T-helper 17 cell (primary cell): ENCODE results near the gene GLS. TPM values are rescaled to one million over a fixed set of nuclear protein-coding genes. Genes with fewer than 3 reads are reported as not detected.
A peak's percentile ranks its signal among the peaks of the same experiment; 100 is the strongest.

Experiments
- ATAC-seq: fragments of 150-1000 bp; cut with Tn5 transposase; 2 replicates; pipeline ENCODE4 v1.10.0; 2021; ENCODE audit warnings: mild to moderate bottlenecking, moderate library complexity
- DNase-seq, 3 donors: peaks; one replicate each; pipeline versions ENCODE4 v3.0.0 to v3.0.0-alpha.2; 2020 to 2021
- H3K9me3 ChIP-seq: one replicate; pipeline ENCODE4 v1.7.0; 2013; ENCODE audit warnings: low read length, mild to moderate bottlenecking; ENCODE audit not compliant: control insufficient read depth, poor library complexity, severe bottlenecking
- H3K27ac Mint-ChIP-seq: one replicate; pipeline ENCODE4 v1.8.0; 2022; ENCODE audit warnings: mild to moderate bottlenecking, moderate library complexity, mixed read lengths
- H3K27me3 Mint-ChIP-seq: one replicate; pipeline ENCODE4 v1.8.0; 2022; ENCODE audit warnings: mixed read lengths
- H3K36me3 Mint-ChIP-seq: one replicate; pipeline ENCODE4 v1.8.0; 2022; ENCODE audit warnings: low read depth, mixed read lengths
- H3K4me1 Mint-ChIP-seq: one replicate; pipeline ENCODE4 v1.8.0; 2022; ENCODE audit warnings: mild to moderate bottlenecking, mixed read lengths
- H3K4me3 Mint-ChIP-seq: one replicate; pipeline ENCODE4 v1.8.0; 2022; ENCODE audit warnings: mild to moderate bottlenecking, moderate library complexity, mixed read lengths
- total RNA-seq, 4 donors: library from RNA in 2 of 4; stranded (reverse) in 2 of 4; gene quantifications; one replicate each; pipeline ENCODE4 v1.2.3 and lab custom pipeline; 2022 to 2026

GLS gene
- total RNA-seq, 2 donors from 2014 or later = 264 to 292 TPM

GRCh38 chr2:190973726-190974628 lies 93.4 kb downstream of the GLS start:
- ATAC-seq (no peak), DNase-seq (no peak)
- H3K4me1 Mint-ChIP-seq = peaks cover 4% of the 10 kb centered on the region
- peak overlapping the region; percentile 74 for H3K27ac Mint-ChIP-seq
- no peaks in the 10 kb centered on the region for H3K27me3 Mint-ChIP-seq
- H3K4me3 Mint-ChIP-seq = peak overlapping the region; percentile 31
- no peaks in the 10 kb centered on the region for H3K9me3 ChIP-seq
- peaks cover 7% of the 10 kb centered on the region for H3K36me3 Mint-ChIP-seq

GRCh38 chr2:190974629-190975361 lies 94.2 kb downstream of the GLS start:
- H3K27me3 Mint-ChIP-seq = no peaks in the 10 kb centered on the region
- H3K4me3 Mint-ChIP-seq = peak overlapping the region; percentile 31
- DNase-seq (no peak), ATAC-seq (no peak)
- H3K9me3 ChIP-seq = no peaks in the 10 kb centered on the region
- H3K36me3 Mint-ChIP-seq = peaks cover 7% of the 10 kb centered on the region
- peaks cover 4% of the 10 kb centered on the region for H3K4me1 Mint-ChIP-seq
- H3K27ac Mint-ChIP-seq = peak overlapping the region; percentile 92

- H3K4me3 Mint-ChIP-seq = no peak overlapping the region
- ATAC-seq = no peak
- peaks cover 11% of the 10 kb centered on the region for H3K36me3 Mint-ChIP-seq
- peaks cover 12% of the 10 kb centered on the region for H3K4me1 Mint-ChIP-seq
- DNase-seq = no peak
- H3K27ac Mint-ChIP-seq = peak overlapping the region; percentile 92
- no peaks in the 10 kb centered on the region for H3K27me3 Mint-ChIP-seq
- H3K9me3 ChIP-seq = no peaks in the 10 kb centered on the region
Observed at GRCh38 chr2:190976521-190976920, 95.9 kb downstream of the GLS start.

- peaks cover 13% of the 10 kb centered on the region for H3K4me1 Mint-ChIP-seq
Observed at GRCh38 chr2:190977505-190977904, 96.9 kb downstream of the GLS start.

GRCh38 chr2:190978389-190979053 lies 97.9 kb downstream of the GLS start:
- no peak for ATAC-seq

More at GRCh38 chr2:190977505-190977904, 96.9 kb downstream of the GLS start:
- ATAC-seq (no peak), DNase-seq (no peak)
- Mint-ChIP-seq H3K36me3 (peaks cover 15% of the 10 kb centered on the region), H3K4me3 (no peak overlapping the region), H3K27me3 (no peaks in the 10 kb centered on the region), H3K27ac (peak overlapping the region; percentile 92)
- H3K9me3 ChIP-seq = no peaks in the 10 kb centered on the region

GRCh38 chr2:190979906-190980629 lies 99.4 kb downstream of the GLS start:
- DNase-seq (no peak), ATAC-seq (no peak)
- peaks cover 16% of the 10 kb centered on the region for H3K36me3 Mint-ChIP-seq
- no peaks in the 10 kb centered on the region for H3K9me3 ChIP-seq
- no peak overlapping the region for H3K4me3 Mint-ChIP-seq
- peaks cover 14% of the 10 kb centered on the region for H3K4me1 Mint-ChIP-seq
- peak overlapping the region; percentile 96 for H3K27ac Mint-ChIP-seq
- no peaks in the 10 kb centered on the region for H3K27me3 Mint-ChIP-seq

More at GRCh38 chr2:190978389-190979053, 97.9 kb downstream of the GLS start:
- Mint-ChIP-seq H3K36me3 (peaks cover 16% of the 10 kb centered on the region), H3K27me3 (no peaks in the 10 kb centered on the region), H3K4me1 (peaks cover 13% of the 10 kb centered on the region), H3K4me3 (no peak overlapping the region), H3K27ac (peak overlapping the region; percentile 92)
- H3K9me3 ChIP-seq = no peaks in the 10 kb centered on the region
- no peak for DNase-seq

GRCh38 chr2:190980630-190981209 lies 100.1 kb downstream of the GLS start:
- ATAC-seq (no peak), DNase-seq (no peak)
- Mint-ChIP-seq H3K27me3 (no peaks in the 10 kb centered on the region), H3K4me3 (no peak overlapping the region), H3K4me1 (peaks cover 14% of the 10 kb centered on the region), H3K27ac (peak overlapping the region; percentile 96), H3K36me3 (peaks cover 16% of the 10 kb centered on the region)
- H3K9me3 ChIP-seq = no peaks in the 10 kb centered on the region

GRCh38 chr2:190981333-190981732 lies 100.7 kb downstream of the GLS start:
- Mint-ChIP-seq H3K36me3 (peaks cover 17% of the 10 kb centered on the region), H3K27me3 (no peaks in the 10 kb centered on the region), H3K4me3 (no peak overlapping the region), H3K4me1 (peaks cover 14% of the 10 kb centered on the region), H3K27ac (peak overlapping the region; percentile 96)
- no peak for ATAC-seq
- no peak for DNase-seq
- H3K9me3 ChIP-seq = no peaks in the 10 kb centered on the region

GRCh38 chr2:190981733-190982132 lies 101.1 kb downstream of the GLS start:
- no peaks in the 10 kb centered on the region for H3K27me3 Mint-ChIP-seq
- peaks cover 17% of the 10 kb centered on the region for H3K36me3 Mint-ChIP-seq

GRCh38 chr2:190982262-190983034 lies 101.8 kb downstream of the GLS start:
- H3K4me3 Mint-ChIP-seq = no peak overlapping the region
- H3K36me3 Mint-ChIP-seq = peaks cover 17% of the 10 kb centered on the region
- H3K9me3 ChIP-seq = no peaks in the 10 kb centered on the region
- no peak for DNase-seq
- peaks cover 14% of the 10 kb centered on the region for H3K4me1 Mint-ChIP-seq
- no peak for ATAC-seq
- H3K27me3 Mint-ChIP-seq = no peaks in the 10 kb centered on the region
- peak overlapping the region; percentile 96 for H3K27ac Mint-ChIP-seq

More at GRCh38 chr2:190981733-190982132, 101.1 kb downstream of the GLS start:
- Mint-ChIP-seq H3K4me3 (no peak overlapping the region), H3K27ac (peak overlapping the region; percentile 96), H3K4me1 (peaks cover 14% of the 10 kb centered on the region)
- no peaks in the 10 kb centered on the region for H3K9me3 ChIP-seq
- ATAC-seq (no peak), DNase-seq (no peak)

- ATAC-seq (no peak), DNase-seq (no peak)
- H3K4me3 Mint-ChIP-seq = no peak overlapping the region
- H3K36me3 Mint-ChIP-seq = peaks cover 14% of the 10 kb centered on the region
- H3K4me1 Mint-ChIP-seq = peaks cover 12% of the 10 kb centered on the region
- no peaks in the 10 kb centered on the region for H3K9me3 ChIP-seq
- peak overlapping the region; percentile 75 for H3K27ac Mint-ChIP-seq
- H3K27me3 Mint-ChIP-seq = no peaks in the 10 kb centered on the region
Observed at GRCh38 chr2:190984595-190984994, 104.0 kb downstream of the GLS start.
